K562 (cell line): Measurements from ENCODE around the gene UBE2O. TPM values are rescaled to one million over a fixed set of nuclear protein-coding genes. Genes with fewer than 3 reads are reported as not detected.

Source experiments
- ATAC-seq: fragments of 200-7000 bp; cut with Tn5 transposase; 3 replicates; pipeline ENCODE4 v1.9.1; 2020; ENCODE audit warnings: moderate library complexity
- BruUV-seq: library from RNA; stranded (reverse); fragments of 400-500 nt; replicated peaks from 2 replicates; lab custom pipeline; 2021; lab: Mats Ljungman, UMichigan
- CTCF ChIA-PET: fragments of 300-600 bp; formaldehyde crosslinking; extraction: SDS; loops from one replicate; lab custom pipeline; 2021; ENCODE audit warnings: low intra/inter-chr PET ratio; lab: Yijun Ruan, JAX
- POLR2A ChIA-PET: fragments of 300-600, 350-650 bp; sonication (Branson Sonifier 250); formaldehyde crosslinking; extraction: SDS; loops from one replicate; lab custom pipeline; 2021; ENCODE audit warnings: antibody characterized with exemption, inconsistent platforms; lab: Yijun Ruan, JAX
- DNase-seq, 4 experiments: peaks; one replicate each; pipeline versions ENCODE4 v3.0.0 to v3.0.0-alpha.2; 2011 to 2018; ENCODE audit warnings: low spot score in 3 of 4, mixed read lengths in 3 of 4; ENCODE audit errors: extremely low read depth in 1 of 4
- FAIRE-seq: peaks from 2 replicates; lab custom pipeline; 2011; peaks lifted over from hg19 to GRCh38; lab: Jason Lieb, UNC
- H2AFZ ChIP-seq: 2 replicates; pipeline ENCODE4 v1.6.0; 2011; ENCODE audit warnings: low read depth, low read length, control low read depth, inconsistent platforms
- H3K27ac ChIP-seq: fragments of 200-600 bp; 3 replicates; pipeline ENCODE4 v1.8.0; 2011; ENCODE audit warnings: low read depth, mild to moderate bottlenecking, control low read depth, inconsistent platforms, low read length, moderate library complexity, mixed read lengths; ENCODE audit errors: extremely low read depth
- H3K27me3 ChIP-seq, 2 experiments: fragments of 300-600 bp in 1 of 2; 2 replicates in 1 of 2; 3 replicates in 1 of 2; pipeline versions ENCODE4 v1.6.0 to v1.8.0; 2011; ENCODE audit warnings: inconsistent platforms in 2 of 2, low read length in 2 of 2, mild to moderate bottlenecking in 1 of 2, mixed read lengths in 1 of 2, moderate library complexity in 1 of 2; ENCODE audit not compliant: control insufficient read depth in 2 of 2, insufficient read depth in 2 of 2
- H3K36me3 ChIP-seq: fragments of 300-600 bp; 3 replicates; pipeline ENCODE4 v1.8.0; 2011; ENCODE audit warnings: mild to moderate bottlenecking, low read length, inconsistent platforms; ENCODE audit not compliant: control insufficient read depth, insufficient read depth
- H3K4me1 ChIP-seq, 2 experiments: fragments of 200-600 bp in 1 of 2; replicated peaks in 1 of 2; 2 replicates in 1 of 2; 3 replicates in 1 of 2; pipeline versions ENCODE4 v1.5.1 to v1.8.0; 2011; ENCODE audit warnings: inconsistent platforms in 2 of 2, low read length in 2 of 2, mild to moderate bottlenecking in 1 of 2, mixed read lengths in 1 of 2, moderate library complexity in 1 of 2; ENCODE audit not compliant: control insufficient read depth in 2 of 2, insufficient read depth in 2 of 2
- H3K4me2 ChIP-seq: 2 replicates; pipeline ENCODE4 v1.6.1; 2011; ENCODE audit warnings: low read length, control low read depth, inconsistent platforms, mixed read lengths; ENCODE audit not compliant: insufficient read depth
- H3K4me3 ChIP-seq: fragments of 200-600 bp; sonication (generic), shearing (Covaris generic); 2 replicates; pipeline ENCODE4 v1.5.1; 2016; ENCODE audit warnings: control low read depth, inconsistent platforms
- H3K79me2 ChIP-seq: fragments of 200-600 bp; 3 replicates; pipeline ENCODE4 v1.8.0; 2011; ENCODE audit warnings: low read length, inconsistent platforms; ENCODE audit not compliant: control insufficient read depth, insufficient read depth
- H3K9ac ChIP-seq, 2 experiments: 2 replicates each; pipeline versions ENCODE4 v1.6.0 to v1.6.1; 2011; ENCODE audit warnings: low read depth in 2 of 2, low read length in 2 of 2, control low read depth in 1 of 2, inconsistent platforms in 1 of 2, mild to moderate bottlenecking in 1 of 2, mixed read lengths in 1 of 2; ENCODE audit not compliant: insufficient read depth in 1 of 2
- H3K9me1 ChIP-seq: one replicate; pipeline ENCODE4 v1.6.0; 2011; ENCODE audit warnings: inconsistent platforms, mild to moderate bottlenecking, low read length, moderate library complexity; ENCODE audit not compliant: control insufficient read depth, insufficient read depth
- H3K9me3 ChIP-seq: replicated peaks from 2 replicates; pipeline ENCODE4 v1.5.1; 2011; ENCODE audit warnings: low read depth, low read length, inconsistent platforms; ENCODE audit not compliant: control insufficient read depth, insufficient read depth
- H4K20me1 ChIP-seq: replicated peaks from 2 replicates; pipeline ENCODE4 v1.6.1; 2011; ENCODE audit warnings: low read length, inconsistent platforms, mixed read lengths; ENCODE audit not compliant: control insufficient read depth, insufficient read depth
- FOXJ2 ChIP-seq: fragments of 200-800 bp; sonication (Bioruptor generic); IDR thresholded peaks from 2 replicates; pipeline ENCODE4 v1.6.1; 2016; ENCODE audit warnings: missing genetic modification characterization, missing compliant biosample characterization
- JUND ChIP-seq, 2 experiments: IDR thresholded peaks; 2 replicates in 1 of 2; 3 replicates in 1 of 2; pipeline ENCODE4 v1.6.1; 2011; ENCODE audit warnings: borderline replicate concordance in 2 of 2, low read depth in 2 of 2, low read length in 2 of 2, improper control_type of control experiment in 1 of 2, missing biosample characterization in 1 of 2, missing genetic modification characterization in 1 of 2, missing genetic modification reagents in 1 of 2
- KDM4B ChIP-seq, 2 experiments: fragments of 450-650 bp in 1 of 2; sonication (generic) in 1 of 2; IDR thresholded peaks; 2 replicates each; pipeline ENCODE4 v1.6.1; 2016 to 2017; ENCODE audit warnings: borderline replicate concordance in 2 of 2, antibody characterized with exemption in 1 of 2, low read depth in 1 of 2, mild to moderate bottlenecking in 1 of 2
- MLX ChIP-seq, 2 experiments: fragments of 450-650 bp in 1 of 2; sonication (generic) in 1 of 2; formaldehyde crosslinking; conservative IDR thresholded peaks; 2 replicates each; pipeline versions ENCODE4 v1.4.0 to v1.8.1; 2020 to 2022; ENCODE audit warnings: mild to moderate bottlenecking in 1 of 2, missing genetic modification reagents in 1 of 2
- NFE2L1 ChIP-seq: fragments of 450-650 bp; IDR thresholded peaks from 2 replicates; pipeline ENCODE4 v1.6.1; 2016; ENCODE audit warnings: missing genetic modification characterization, low read depth, mild to moderate bottlenecking, missing compliant biosample characterization, moderate library complexity, borderline replicate concordance
- NFIX ChIP-seq: fragments of 250-450 bp; sonication (Bioruptor Pico); IDR thresholded peaks from 2 replicates; pipeline ENCODE4 v1.4.0; 2020; ENCODE audit warnings: low read depth, mild to moderate bottlenecking, moderate library complexity
- NR2F6 ChIP-seq: fragments of 450-650 bp; formaldehyde crosslinking; IDR thresholded peaks from 2 replicates; pipeline ENCODE4 v1.4.0; 2020; ENCODE audit warnings: mild to moderate bottlenecking
- NR4A1 ChIP-seq, 2 experiments: fragments of 250-450 bp in 1 of 2; fragments of 450-650 bp in 1 of 2; sonication (Bioruptor Pico) in 1 of 2; IDR thresholded peaks; 2 replicates each; pipeline versions ENCODE4 v1.4.0 to v1.6.1; 2016 to 2020; ENCODE audit warnings: mild to moderate bottlenecking in 2 of 2, missing compliant biosample characterization in 1 of 2, missing genetic modification characterization in 1 of 2, moderate library complexity in 1 of 2
- TARDBP ChIP-seq: fragments of 450-650 bp; IDR thresholded peaks from 2 replicates; pipeline ENCODE4 v1.6.1; 2016
- ZC3H8 ChIP-seq: fragments of 450-650 bp; IDR thresholded peaks from 2 replicates; pipeline ENCODE4 v1.6.1; 2017
- ZNF449 ChIP-seq: fragments of 250-450 bp; sonication (Bioruptor Pico); IDR thresholded peaks from 2 replicates; pipeline ENCODE4 v1.8.0; 2022; ENCODE audit warnings: moderate library complexity, mild to moderate bottlenecking, inconsistent platforms
- ZNF830 ChIP-seq: fragments of 250-450 bp; sonication (Bioruptor Pico); IDR thresholded peaks from 2 replicates; pipeline ENCODE4 v1.5.0; 2021; ENCODE audit warnings: mild to moderate bottlenecking
- WGBS: fragments of 100-300 bp; shearing (Covaris generic); methylation state at CpG from one replicate; pipeline ENCODE4 v1.1.6; 2016; ENCODE audit warnings: low coverage, mixed read lengths; ENCODE audit not compliant: insufficient coverage; ENCODE audit errors: missing lambda C conversion rate; 5-methylcytosine and 5-hydroxymethylcytosine counted together
- in situ Hi-C: fragments of 300-500 bp; cut with MboI; formaldehyde crosslinking; loops from 4 replicates; pipeline ENCODE4 v1.15.0; 2018; ENCODE audit warnings: inconsistent platforms, mixed read lengths
- intact Hi-C: fragments of 100-400 bp; cut with micrococcal nuclease; formaldehyde crosslinking; loops from 2 replicates; pipeline ENCODE4 v1.14.2; 2022
- polyA plus RNA-seq, 8 experiments: library from polyadenylated mRNA; depleted of rRNA in 4 of 8; stranded (reverse) in 5 of 8; unstranded in 3 of 8; fragments of >200 nt; fragmentation: Nextera tagmentation in 2 of 8; fragmentation: Illumina TruSeq in 1 of 8; extraction: Ambion mirVana in 2 of 8; extraction: Trizol in 1 of 8; gene quantifications; 2 replicates each; pipeline versions ENCODE4 v1.2.1 to v1.2.3, GENCODE V29; 2011 to 2014; ENCODE audit warnings: inconsistent platforms in 1 of 8, missing spikeins in 1 of 8
- total RNA-seq, 7 experiments: library from RNA; depleted of rRNA in 6 of 7; stranded (reverse); fragments of >200 nt in 6 of 7; fragmentation: Illumina TruSeq in 2 of 7; extraction: Trizol in 2 of 7; gene quantifications; 2 replicates each; pipeline versions ENCODE4 v1.2.1 to v1.2.3, GENCODE V29; 2011 to 2021; ENCODE audit warnings: low replicate concordance in 1 of 7

Gene UBE2O
- total and polyA plus RNA-seq, 9 of the 15 experiments (the other 6 are each of a cell fraction or from before 2014, with no cell fraction given): 1.6 to 39.7 (median 13.3) TPM

DNA sequence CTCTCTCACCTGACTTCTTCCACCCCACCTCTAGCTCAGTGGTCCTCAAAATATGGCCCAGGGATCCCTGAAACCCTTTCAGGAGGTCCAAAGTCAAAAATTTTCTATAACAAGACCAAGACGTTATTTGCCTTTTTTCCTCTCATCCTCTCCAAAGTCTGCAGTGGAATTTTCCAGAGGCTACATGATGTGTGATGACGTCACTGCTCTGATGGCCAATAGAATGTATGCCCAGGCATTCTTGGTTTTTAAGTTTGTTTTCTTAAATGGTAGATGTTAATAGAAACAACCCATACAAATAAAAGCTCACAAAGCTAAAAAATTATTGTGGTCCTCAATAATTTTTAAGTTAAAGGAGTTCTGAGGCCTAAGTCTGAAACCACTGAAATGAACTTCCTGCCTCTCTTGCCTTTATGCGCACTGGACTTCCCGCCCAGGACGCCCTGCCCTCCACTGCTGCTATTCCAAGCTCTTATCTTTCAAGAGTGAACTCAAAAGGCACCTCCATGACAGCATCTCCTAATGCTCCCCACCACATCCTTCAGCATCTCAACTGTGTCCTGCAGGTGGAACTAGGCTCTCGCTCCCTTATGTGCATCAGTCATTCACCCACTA is 13.5 kb downstream of the UBE2O start (continued):
- TF ChIP-seq NFE2L1 (no peak), TARDBP (no peak), ZC3H8 (no peak)
- TF ChIP-seq, all 486 proteins: peak for 9

DNA sequence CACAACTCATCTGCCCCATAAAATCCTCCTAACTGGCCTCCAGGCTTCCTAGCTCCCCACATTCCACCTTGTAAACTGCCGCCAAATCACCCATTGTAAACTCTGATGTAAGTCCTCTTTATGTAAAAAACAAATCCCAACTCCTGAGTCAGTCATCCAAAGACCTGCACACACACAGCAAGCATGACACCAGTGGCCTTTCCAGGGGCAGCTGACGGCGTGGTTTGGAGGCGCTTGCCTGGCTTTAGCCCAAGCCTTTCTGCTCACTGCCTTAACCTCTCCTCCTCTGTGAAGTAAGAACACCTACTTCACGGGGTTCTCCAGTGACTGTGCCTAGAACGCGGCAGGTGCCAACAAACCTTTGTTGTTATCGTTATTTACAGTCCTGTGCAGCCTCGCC is 14.0 kb downstream of the UBE2O start:
- Histone ChIP-seq H3K4me3 (no peak overlapping the region), H3K9me3 (no peaks in the 10 kb centered on the region), H3K4me2 (no peak overlapping the region), H2AFZ (no peak overlapping the region), H3K36me3 (peaks cover 16% of the 10 kb centered on the region; the same call in 2 of the 3 replicates), H3K27ac (no peak overlapping the region), H3K9ac (peak overlapping the region in 1 of 2 experiments; percentile 43; a peak in 1 of 4 replicates), H3K9me1 (peaks cover 3% of the 10 kb centered on the region), H3K27me3 (no peaks in the 10 kb centered on the region), H4K20me1 (peaks cover 7% of the 10 kb centered on the region; the same call in 1 of the 2 replicates), H3K4me1 (peaks cover 40 to 45% of the 10 kb centered on the region in 2 experiments), H3K79me2 (peaks cover 88% of the 10 kb centered on the region)
- in situ Hi-C loops: no loop called here
- TF ChIP-seq MLX (CRISPR knock-in tag; conservative IDR thresholded peaks at IDR 0.05): no peak
- no peak for TF ChIP-seq NFIX (CRISPR knock-in tag)
- TF ChIP-seq ZNF830 (CRISPR knock-in tag): no peak
- TF ChIP-seq NR2F6: no peak
- no peak for TF ChIP-seq NR4A1 (CRISPR knock-in tag; IDR thresholded peaks at IDR 0.05)
- no peak for TF ChIP-seq NR4A1 (tag; IDR thresholded peaks at IDR 0.05)
- no peak for TF ChIP-seq ZNF449
- no peak for TF ChIP-seq FOXJ2
- no peak for TF ChIP-seq KDM4B (IDR thresholded peaks at IDR 0.05; ENCODE audit: borderline replicate concordance in 2 of 2, low read depth in 1 of 2)
- no peak for TF ChIP-seq JUND (IDR thresholded peaks at IDR 0.05; ENCODE audit: borderline replicate concordance, low read depth, low read length)
- TF ChIP-seq JUND (tag; IDR thresholded peaks at IDR 0.05; ENCODE audit: borderline replicate concordance, low read depth, low read length): no peak
- WGBS: 80% methylated on average over 9 of the region's 9 CpGs
- no TSS peak for BruUV-seq
- no peak for DNase-seq
- ChIA-PET POLR2A (interaction anchor here (0.5 to 0.8 kb wide), 3 partner anchors 14 to 375 kb away, joined by 3 to 5 read pairs (median 3); no protein-coding TSS in a partner anchor), CTCF (interaction anchor here (1.1 kb wide), 1 partner anchor 73 kb away, joined by 4 read pairs; no protein-coding TSS in a partner anchor)
- ATAC-seq: no peak
- intact Hi-C loops: no loop called here
- no peak for FAIRE-seq
